HEK293T (cell line): ENCODE data around the gene MMP3.

Experiments used
- BHLHE40 ChIP-seq: fragments of 450-650 bp; IDR thresholded peaks from 2 replicates; pipeline ENCODE4 v1.6.1; 2016; ENCODE audit warnings: mild to moderate bottlenecking, moderate library complexity, borderline replicate concordance
- ELF4 ChIP-seq: fragments of 450-650 bp; IDR thresholded peaks from 2 replicates; pipeline ENCODE4 v1.6.1; 2017; ENCODE audit warnings: antibody characterized with exemption
- FOXA1 ChIP-seq: fragments of 450-650 bp; IDR thresholded peaks from 2 replicates; pipeline ENCODE4 v1.6.1; 2016; ENCODE audit warnings: mild to moderate bottlenecking
- FOXM1 ChIP-seq: fragments of 450-650 bp; IDR thresholded peaks from 2 replicates; pipeline ENCODE4 v1.6.1; 2017; ENCODE audit warnings: mild to moderate bottlenecking, borderline replicate concordance
- HDGF ChIP-seq: fragments of 450-650 bp; IDR thresholded peaks from 2 replicates; pipeline ENCODE4 v1.6.1; 2017; ENCODE audit warnings: antibody characterized with exemption, borderline replicate concordance
- L3MBTL2 ChIP-seq: fragments of 450-650 bp; conservative IDR thresholded peaks from 2 replicates; pipeline ENCODE4 v1.6.1; 2016; ENCODE audit warnings: mild to moderate bottlenecking
- NFRKB ChIP-seq: fragments of 450-650 bp; IDR thresholded peaks from 2 replicates; pipeline ENCODE4 v1.6.1; 2016; ENCODE audit warnings: mild to moderate bottlenecking, moderate library complexity
- SP1 ChIP-seq: fragments of 450-650 bp; IDR thresholded peaks from 2 replicates; pipeline ENCODE4 v1.6.1; 2017
- SUZ12 ChIP-seq: fragments of 450-650 bp; IDR thresholded peaks from 2 replicates; pipeline ENCODE4 v1.6.1; 2016; ENCODE audit warnings: mild to moderate bottlenecking
- TARDBP ChIP-seq: fragments of 450-650 bp; IDR thresholded peaks from 2 replicates; pipeline ENCODE4 v1.6.1; 2016

GRCh38 chr11:102791271-102792036, 52.0 kb downstream of the MMP3 start:
- TF ChIP-seq BHLHE40 (no peak), FOXM1 (no peak), SP1 (no peak), HDGF (no peak), NFRKB (no peak), TARDBP (no peak), SUZ12 (no peak), FOXA1 (no peak), L3MBTL2 (no peak), ELF4 (no peak)
